ENCODE data around the gene NRSN2. TPM values are rescaled to one million over a fixed set of nuclear protein-coding genes. Genes with fewer than 3 reads are reported as not detected.
A peak's percentile ranks its signal among the peaks of the same experiment; 100 is the strongest.
"Not testable (repeated sequence)": the region's sequence is repeated elsewhere in the genome, so short reads cannot be mapped to it uniquely, and the experiment has no call there.

The NRSN2 gene
- total RNA-seq, 1 donor from 2014 or later = 17.4 TPM

DNA sequence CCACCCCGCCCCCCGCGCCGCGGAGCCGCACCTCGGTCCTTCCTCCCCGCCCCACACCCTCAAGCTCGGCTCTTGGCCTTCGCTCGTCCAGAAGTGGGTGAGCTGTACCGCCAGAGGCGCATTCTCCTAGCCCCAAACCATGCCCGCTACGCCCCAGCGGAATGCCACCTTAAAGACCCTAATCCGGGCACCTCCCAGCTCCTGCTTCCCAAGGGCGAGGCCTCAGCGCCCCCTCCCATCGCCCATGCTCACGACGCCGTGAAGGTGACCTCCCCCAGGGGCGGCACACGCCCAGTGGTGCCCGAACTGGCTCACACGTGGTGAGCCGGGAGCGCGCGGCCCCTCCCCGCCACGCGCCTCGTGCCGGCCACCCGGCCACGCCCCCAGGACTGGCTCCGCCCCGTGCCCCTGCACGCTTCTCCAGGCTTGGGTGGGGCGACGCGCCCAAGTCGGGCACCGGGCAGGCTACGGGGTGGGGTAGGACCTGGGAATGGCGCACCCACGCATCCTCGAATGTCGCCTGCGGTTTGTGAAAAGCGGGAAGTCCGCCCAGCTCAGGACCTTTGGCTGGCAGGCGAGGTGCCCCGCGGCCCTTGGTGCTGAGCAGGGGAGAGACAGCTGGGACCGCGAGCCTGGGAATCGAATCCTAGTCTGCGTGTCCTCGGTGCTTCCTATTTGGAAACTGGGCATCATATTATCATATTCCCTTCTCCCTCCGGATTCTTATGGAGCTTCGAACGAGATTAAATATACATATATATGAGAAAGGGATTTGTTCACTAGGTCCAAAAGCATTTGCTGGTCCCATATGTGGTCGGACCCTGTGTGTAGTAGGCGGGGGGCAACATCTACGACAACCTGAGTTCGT, 22.5 kb upstream of the NRSN2 start:
- intact Hi-C loops (cut with micrococcal nuclease) = no loop called here
- peak; percentile 79 for ATAC-seq
- peak; percentile 96 for DNase-seq

GRCh38 chr20:325045-325888, 21.6 kb upstream of the NRSN2 start, which contains the start of gene SOX12:
TSS of gene SOX12 (plus strand) at chr20:325552. CDS start at chr20:325925, 373 bp downstream.
- peak; percentile 76 for ATAC-seq
- intact Hi-C loops (cut with micrococcal nuclease) = no loop called here
- peak; percentile 99 for DNase-seq

DNA sequence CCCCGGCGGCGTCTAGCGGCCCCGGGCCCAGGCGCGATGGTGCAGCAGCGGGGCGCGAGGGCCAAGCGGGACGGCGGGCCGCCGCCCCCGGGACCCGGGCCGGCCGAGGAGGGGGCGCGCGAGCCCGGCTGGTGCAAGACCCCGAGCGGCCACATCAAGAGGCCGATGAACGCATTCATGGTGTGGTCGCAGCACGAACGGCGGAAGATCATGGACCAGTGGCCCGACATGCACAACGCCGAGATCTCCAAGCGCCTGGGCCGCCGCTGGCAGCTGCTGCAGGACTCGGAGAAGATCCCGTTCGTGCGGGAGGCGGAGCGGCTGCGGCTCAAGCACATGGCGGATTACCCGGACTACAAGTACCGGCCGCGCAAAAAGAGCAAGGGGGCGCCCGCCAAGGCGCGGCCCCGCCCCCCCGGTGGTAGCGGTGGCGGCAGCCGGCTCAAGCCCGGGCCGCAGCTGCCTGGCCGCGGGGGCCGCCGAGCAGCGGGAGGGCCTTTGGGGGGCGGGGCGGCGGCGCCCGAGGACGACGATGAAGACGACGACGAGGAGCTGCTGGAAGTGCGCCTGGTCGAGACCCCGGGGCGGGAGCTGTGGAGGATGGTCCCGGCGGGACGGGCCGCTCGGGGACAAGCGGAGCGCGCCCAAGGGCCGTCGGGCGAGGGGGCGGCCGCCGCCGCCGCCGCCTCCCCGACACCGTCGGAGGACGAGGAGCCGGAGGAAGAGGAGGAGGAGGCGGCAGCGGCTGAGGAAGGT, 20.8 kb upstream of the NRSN2 start:
- ATAC-seq = peak; percentile 1
- DNase-seq = peak; percentile 84
- intact Hi-C loops (cut with micrococcal nuclease) = no loop called here

GRCh38 chr20:326645-327185, 20.2 kb upstream of the NRSN2 start:
- peak; percentile 60 for DNase-seq
- intact Hi-C loops (cut with micrococcal nuclease) = no loop called here
- ATAC-seq = no peak

DNA sequence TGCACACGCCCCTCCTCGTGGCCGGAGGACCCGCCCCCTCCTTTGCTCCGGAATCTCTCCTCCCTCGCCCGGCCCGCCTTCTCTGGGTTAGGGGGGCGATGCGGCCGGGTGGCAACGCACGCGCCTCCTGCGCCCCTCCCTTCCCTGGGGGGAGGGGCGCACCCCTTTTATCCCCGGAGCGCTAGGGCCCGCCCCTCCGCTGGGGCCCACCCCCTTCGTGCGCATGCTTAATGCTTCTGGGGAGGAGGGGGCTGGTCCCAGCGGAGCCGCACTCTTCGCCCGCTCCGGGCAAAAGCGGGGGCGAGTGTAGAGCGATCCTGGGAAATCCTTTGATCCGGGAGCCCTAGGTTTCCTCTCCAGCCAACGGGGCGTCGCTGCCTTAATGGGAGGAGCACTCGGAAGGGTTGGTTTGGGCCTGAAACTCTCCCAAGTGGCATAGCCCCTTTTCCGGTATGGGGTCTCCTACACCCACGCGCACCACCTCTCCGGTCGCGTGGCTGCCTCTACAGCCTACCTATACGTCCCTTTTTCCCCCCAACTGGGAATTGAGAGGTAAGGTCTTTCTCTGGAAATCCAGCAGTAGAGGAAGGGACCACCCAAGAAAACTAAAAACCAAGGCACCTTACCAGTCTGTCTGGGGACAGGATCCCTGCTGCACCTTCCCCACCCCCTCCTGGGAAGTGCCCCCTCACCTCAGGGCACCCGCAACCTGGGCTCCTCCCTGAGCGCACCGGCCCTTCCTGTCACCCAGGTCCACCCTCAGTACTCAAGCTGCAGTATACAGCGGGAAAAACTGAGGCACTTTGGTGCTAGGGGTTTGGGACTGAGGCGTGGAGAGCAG, 19.5 kb upstream of the NRSN2 start:
- ATAC-seq = peak; percentile 51
- intact Hi-C loops (cut with micrococcal nuclease) = no loop called here
- peak; percentile 90 for DNase-seq

- DNase-seq (no peak), ATAC-seq (no peak)
- intact Hi-C loops (cut with micrococcal nuclease) = no loop called here
Observed at GRCh38 chr20:328027-328974, 18.6 kb upstream of the NRSN2 start.

- intact Hi-C loops (cut with micrococcal nuclease) = no loop called here
- no peak for DNase-seq
- ATAC-seq = no peak
Observed at GRCh38 chr20:328975-329695, 17.8 kb upstream of the NRSN2 start.

- intact Hi-C loops (cut with micrococcal nuclease) = no loop called here
Observed at GRCh38 chr20:329851-330232, 17.1 kb upstream of the NRSN2 start.

GRCh38 chr20:330233-331149, 16.4 kb upstream of the NRSN2 start:
- intact Hi-C loops (cut with micrococcal nuclease) = no loop called here
- ATAC-seq (peak; percentile 8), DNase-seq (peak; percentile 33)

More at GRCh38 chr20:329851-330232, 17.1 kb upstream of the NRSN2 start:
- no peak for DNase-seq
- no peak for ATAC-seq

DNA sequence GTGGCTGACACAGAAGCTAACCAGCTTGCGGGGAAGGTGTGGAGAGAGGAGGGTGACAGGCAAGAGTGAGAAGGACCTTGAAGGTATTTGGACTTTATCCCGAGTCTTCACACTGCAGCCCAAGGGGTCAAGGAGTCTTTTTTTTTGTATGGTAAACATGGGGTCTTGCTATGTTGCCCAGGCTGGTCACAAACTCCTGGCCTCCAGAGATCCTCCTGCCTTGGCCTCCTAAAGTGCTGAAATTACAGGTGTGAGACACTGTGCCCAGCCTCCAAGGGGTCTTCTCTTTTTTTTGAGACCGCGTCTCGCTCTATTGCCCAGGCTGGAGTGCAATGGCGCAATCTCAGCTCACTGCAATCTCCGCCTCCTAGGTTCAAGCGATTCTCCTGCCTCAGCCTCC, 12.3 kb upstream of the NRSN2 start:
- DNase-seq = no peak
- intact Hi-C loops (cut with micrococcal nuclease) = no loop called here
- no peak for ATAC-seq

GRCh38 chr20:336040-336439, 10.9 kb upstream of the NRSN2 start:
- intact Hi-C loops (cut with micrococcal nuclease); DNase-seq; ATAC-seq: not testable (repeated sequence)

DNA sequence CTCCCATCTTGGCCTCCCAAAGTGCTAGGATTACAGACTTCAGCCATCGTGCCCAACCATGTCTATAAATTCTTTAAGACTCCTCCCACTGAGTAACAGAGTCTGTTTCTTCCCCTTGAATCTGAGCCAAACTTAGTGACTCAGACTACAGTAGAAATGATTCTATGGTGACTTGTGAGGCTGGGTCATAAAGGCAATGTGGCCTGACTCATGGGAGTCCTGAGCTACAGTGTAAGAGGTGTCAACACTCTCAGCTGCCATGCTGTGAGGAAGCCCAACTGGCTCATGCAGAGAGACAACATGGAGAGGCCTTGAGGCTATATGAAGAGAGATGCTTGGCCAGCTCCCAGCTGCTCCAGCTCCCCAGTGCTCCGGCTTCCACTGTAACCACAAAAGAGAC, 5.2 kb upstream of the NRSN2 start:
- intact Hi-C loops (cut with micrococcal nuclease) = no loop called here
- no peak for ATAC-seq

DNA sequence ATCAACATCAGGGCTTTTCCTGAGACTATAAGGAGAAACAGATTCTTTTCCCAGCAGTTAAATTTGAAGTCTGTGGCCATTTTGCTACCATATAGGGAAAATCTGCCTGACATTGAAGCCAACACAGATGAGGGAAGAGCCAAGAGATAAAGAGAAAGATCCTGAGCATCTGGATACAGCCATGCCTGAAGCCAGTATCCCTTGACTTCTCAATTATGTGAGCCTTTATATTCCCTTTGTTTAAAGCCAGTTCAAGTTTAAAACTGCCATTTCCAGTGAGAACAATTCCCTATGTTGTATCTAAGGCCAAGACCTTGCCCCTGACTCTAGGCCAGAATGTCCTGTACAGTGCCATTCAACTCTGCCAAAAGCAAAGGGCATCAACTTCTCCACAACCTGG, 3.8 kb upstream of the NRSN2 start:
- DNase-seq = no peak
- no peak for ATAC-seq
- intact Hi-C loops (cut with micrococcal nuclease) = no loop called here

More for the DNA sequence above, 5.2 kb upstream of the NRSN2 start:
- DNase-seq = no peak

DNA sequence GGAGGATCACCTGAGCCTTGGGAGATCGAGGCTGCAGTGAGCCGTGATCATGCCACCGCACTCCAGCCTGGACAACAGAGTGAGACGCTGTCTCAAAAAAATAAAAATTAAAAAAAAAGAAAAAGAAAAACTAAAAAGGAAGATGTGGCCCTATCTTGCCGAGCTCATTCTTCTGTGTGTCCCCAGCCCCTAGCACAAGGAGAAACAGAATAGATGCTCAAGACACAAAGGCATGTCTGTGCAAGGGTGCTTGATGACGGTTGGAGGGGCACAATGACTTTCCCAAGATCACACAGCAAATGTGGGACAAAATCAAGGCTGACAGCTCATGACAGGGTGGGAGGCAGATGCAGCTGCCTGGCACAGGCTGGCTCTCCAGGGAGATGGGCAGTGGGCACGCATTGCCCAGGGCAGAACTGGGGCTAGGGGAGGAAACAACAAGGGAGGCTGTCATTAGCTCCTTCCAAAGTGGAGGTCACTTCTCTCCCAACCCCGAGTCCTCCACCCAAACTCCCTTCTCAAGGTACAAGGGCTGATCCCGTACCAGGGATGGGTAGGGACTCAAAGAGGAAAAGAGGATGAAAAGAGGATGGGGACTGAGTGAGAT, 775 bp upstream of the NRSN2 start:
- intact Hi-C loops (cut with micrococcal nuclease) = no loop called here
- DNase-seq (no peak), ATAC-seq (no peak)

DNA sequence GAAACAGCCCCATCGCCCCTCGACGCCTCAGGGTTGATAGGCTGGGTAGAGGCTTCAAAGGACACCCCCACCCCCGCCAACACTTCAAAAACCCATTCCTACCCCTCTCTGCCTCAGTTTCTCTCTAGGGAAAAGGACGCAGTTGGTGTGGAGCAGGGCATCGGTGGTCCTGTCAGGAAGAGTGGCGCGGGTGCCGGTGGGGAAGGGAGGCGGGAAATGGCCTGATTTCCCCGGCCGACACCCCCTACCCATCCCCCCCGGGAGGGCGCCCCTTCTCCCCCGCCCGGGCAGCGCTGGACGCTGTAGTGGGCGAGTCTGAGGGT, 367 bp downstream of the NRSN2 start:
- intact Hi-C loops (cut with micrococcal nuclease) = no loop called here
- no peak for DNase-seq
- ATAC-seq = no peak
